HepG2 (cell line): ENCODE results near the gene MAP2K1. TPM values are rescaled to one million over a fixed set of nuclear protein-coding genes. Genes with fewer than 3 reads are reported as not detected.

Experiments used
- ATAC-seq: fragments of 200-7000 bp; cut with Tn5 transposase; 3 replicates; pipeline ENCODE4 v1.9.1; 2020; ENCODE audit warnings: mild to moderate bottlenecking, moderate library complexity
- BruUV-seq: library from RNA; stranded (reverse); fragments of 400-500 nt; replicated peaks from 2 replicates; lab custom pipeline; 2021; lab: Mats Ljungman, UMichigan
- CTCF ChIA-PET: fragments of 300-600 bp; formaldehyde crosslinking; extraction: SDS; loops from one replicate; lab custom pipeline; 2021; ENCODE audit warnings: low total read pairs, inconsistent platforms, low intra/inter-chr PET ratio; lab: Yijun Ruan, JAX
- POLR2A ChIA-PET: fragments of 350-600 bp; sonication (Branson Sonifier 250); formaldehyde crosslinking; loops from one replicate; lab custom pipeline; 2020; ENCODE audit warnings: antibody characterized with exemption, inconsistent platforms; lab: Yijun Ruan, JAX
- DNase-seq: peaks from one replicate; pipeline ENCODE4 v3.0.0-alpha.2; 2015; ENCODE audit warnings: low spot score
- FAIRE-seq: peaks from 3 replicates; lab custom pipeline; 2011; peaks lifted over from hg19 to GRCh38; lab: Jason Lieb, UNC
- H2AFZ ChIP-seq: one replicate; pipeline ENCODE4 v1.6.1; 2011; ENCODE audit warnings: low read length, inconsistent platforms
- H3K27ac ChIP-seq: fragments of 300-600 bp; 3 replicates; pipeline ENCODE4 v1.8.0; 2011; ENCODE audit warnings: mixed run types, mild to moderate bottlenecking, mixed read lengths, low read length, inconsistent platforms; ENCODE audit not compliant: insufficient read depth; ENCODE audit errors: extremely low read length
- H3K27me3 ChIP-seq, 2 experiments: fragments of 200-600 bp in 1 of 2; 2 replicates in 1 of 2; 3 replicates in 1 of 2; pipeline versions ENCODE4 v1.6.0 to v1.8.0; 2011; ENCODE audit warnings: low read length in 2 of 2, mild to moderate bottlenecking in 2 of 2, moderate library complexity in 2 of 2, inconsistent platforms in 1 of 2; ENCODE audit not compliant: insufficient read depth in 2 of 2, control insufficient read depth in 1 of 2
- H3K36me3 ChIP-seq, 2 experiments: fragments of 200-600 bp in 1 of 2; replicated peaks in 1 of 2; 2 replicates in 1 of 2; 3 replicates in 1 of 2; pipeline versions ENCODE4 v1.5.1 to v1.8.0; 2011; ENCODE audit warnings: low read length in 2 of 2, inconsistent platforms in 1 of 2; ENCODE audit not compliant: insufficient read depth in 2 of 2, control insufficient read depth in 1 of 2
- H3K4me1 ChIP-seq: 2 replicates; pipeline ENCODE4 v1.5.1; 2012; ENCODE audit warnings: low read length, inconsistent platforms; ENCODE audit not compliant: insufficient read depth
- H3K4me2 ChIP-seq: 2 replicates; pipeline ENCODE4 v1.6.0; 2011; ENCODE audit warnings: low read depth, low read length, inconsistent platforms
- H3K4me3 ChIP-seq, 3 experiments: fragments of 200-600 bp in 1 of 3; sonication (generic), shearing (Covaris generic) in 1 of 3; replicated peaks in 1 of 3; 2 replicates each; pipeline ENCODE4 v1.5.1; 2011 to 2016; ENCODE audit warnings: low read length in 3 of 3, inconsistent platforms in 2 of 3, low read depth in 2 of 3, mild to moderate bottlenecking in 2 of 3, control low read depth in 1 of 3, mixed read lengths in 1 of 3; ENCODE audit not compliant: insufficient read depth in 1 of 3
- H3K79me2 ChIP-seq: one replicate; pipeline ENCODE4 v1.6.1; 2011; ENCODE audit warnings: low read length, inconsistent platforms; ENCODE audit not compliant: insufficient read depth
- H3K9ac ChIP-seq: 2 replicates; pipeline ENCODE4 v1.6.0; 2011; ENCODE audit warnings: mild to moderate bottlenecking, low read depth, low read length, inconsistent platforms; ENCODE audit not compliant: insufficient read depth
- H3K9me3 ChIP-seq: 2 replicates; pipeline ENCODE4 v1.5.1; 2012; ENCODE audit warnings: mild to moderate bottlenecking, low read length
- H4K20me1 ChIP-seq: 2 replicates; pipeline ENCODE4 v1.6.0; 2011; ENCODE audit warnings: inconsistent platforms, mild to moderate bottlenecking, low read length, moderate library complexity; ENCODE audit not compliant: insufficient read depth
- BORCS8-MEF2B ChIP-seq: sonication (generic); formaldehyde crosslinking; IDR thresholded peaks from 2 replicates; pipeline ENCODE4 v1.8.0; 2022; ENCODE audit warnings: mild to moderate bottlenecking, missing genetic modification reagents
- HDAC1 ChIP-seq: sonication (generic); formaldehyde crosslinking; IDR thresholded peaks from 2 replicates; pipeline ENCODE4 v1.5.1; 2020; ENCODE audit warnings: mild to moderate bottlenecking, missing genetic modification reagents
- JUNB ChIP-seq: sonication (generic); formaldehyde crosslinking; IDR thresholded peaks from 2 replicates; pipeline ENCODE4 v1.8.0; 2022; ENCODE audit warnings: missing genetic modification reagents, mild to moderate bottlenecking, borderline replicate concordance
- ONECUT2 ChIP-seq: sonication (generic); formaldehyde crosslinking; IDR thresholded peaks from 2 replicates; pipeline ENCODE4 v1.4.0; 2020; ENCODE audit warnings: missing genetic modification reagents
- PRMT3 ChIP-seq: sonication (generic); formaldehyde crosslinking; IDR thresholded peaks from 2 replicates; pipeline ENCODE4 v1.8.1; 2022; ENCODE audit warnings: low read depth, mild to moderate bottlenecking, moderate library complexity, missing genetic modification reagents, borderline replicate concordance
- ZFP91 ChIP-seq: sonication (generic); formaldehyde crosslinking; IDR thresholded peaks from 2 replicates; pipeline ENCODE4 v1.9.0; 2022; ENCODE audit warnings: missing genetic modification reagents, mild to moderate bottlenecking, borderline replicate concordance
- ZNF20 ChIP-seq: sonication (generic); formaldehyde crosslinking; IDR thresholded peaks from 2 replicates; pipeline ENCODE4 v1.4.0; 2020; ENCODE audit warnings: mild to moderate bottlenecking, moderate library complexity, missing genetic modification reagents
- ZNF280B ChIP-seq: sonication (generic); formaldehyde crosslinking; IDR thresholded peaks from 2 replicates; pipeline ENCODE4 v1.5.0; 2020; ENCODE audit warnings: missing genetic modification reagents, mild to moderate bottlenecking, borderline replicate concordance
- ZNF687 ChIP-seq: sonication (generic); formaldehyde crosslinking; IDR thresholded peaks from 2 replicates; pipeline ENCODE4 v1.5.1; 2020; ENCODE audit warnings: mild to moderate bottlenecking, missing genetic modification reagents, moderate library complexity
- ZNF770 ChIP-seq: sonication (generic); formaldehyde crosslinking; IDR thresholded peaks from 2 replicates; pipeline ENCODE4 v1.5.0; 2020; ENCODE audit warnings: mild to moderate bottlenecking, missing genetic modification reagents
- WGBS: methylation state at CpG from one replicate; pipeline ENCODE4 v1.1.6; 2017; ENCODE audit warnings: low lambda C conversion rate; 5-methylcytosine and 5-hydroxymethylcytosine counted together
- in situ Hi-C: cut with HindIII; loops from 2 replicates; pipeline ENCODE4 v1.10.0; 2017; ENCODE audit warnings: low pct_unique_long_range_greater_than_20kb; ENCODE audit not compliant: extremely low pct_ligation_motif_present
- intact Hi-C: fragments of 100-400 bp; cut with micrococcal nuclease; formaldehyde crosslinking; loops from one replicate; pipeline ENCODE4 v1.10.0; 2022; ENCODE audit not compliant: unreplicated experiment
- polyA plus RNA-seq, 8 experiments: library from polyadenylated mRNA; depleted of rRNA in 3 of 8; stranded (reverse) in 7 of 8; unstranded in 1 of 8; fragments of >200 nt; fragmentation: Illumina TruSeq in 4 of 8; extraction: Trizol in 4 of 8; gene quantifications; 2 replicates each; pipeline versions ENCODE4 v1.2.1 to v1.2.3, GENCODE V29; 2011 to 2016; ENCODE audit warnings: low read depth in 4 of 8, missing spikeins in 1 of 8, mixed read lengths in 1 of 8; ENCODE audit not compliant: insufficient read depth in 1 of 8
- total RNA-seq, 5 experiments: library from RNA; depleted of rRNA; stranded (reverse); fragments of >200 nt; fragmentation: Illumina TruSeq; extraction: Trizol; gene quantifications; 2 replicates each; pipeline ENCODE4 v1.2.3, GENCODE V29; 2016; ENCODE audit warnings: low read depth in 1 of 5

The MAP2K1 gene
- total and polyA plus RNA-seq, 2 of the 13 experiments (the other 11 are each of a cell fraction or from before 2014, with no cell fraction given) = 24.1 to 49.2 TPM

- TF ChIP-seq ZNF770 = no peak
- TF ChIP-seq PRMT3 (CRISPR knock-in tag) = 0 out of 2 replicates have a peak, but pooled peaks have one; percentile 73
Observed at GRCh38 chr15:66504563-66505429, 118.1 kb downstream of the MAP2K1 start, which contains the start of the genes RPL4 and ZWILCH (continued).

GRCh38 chr15:66505430-66505811, 118.7 kb downstream of the MAP2K1 start:
- WGBS = 2% methylated on average over 13 of the region's 13 CpGs
- no peak for ATAC-seq
- no peak for FAIRE-seq
- peaks cover 27% of the 10 kb centered on the region for H4K20me1 ChIP-seq
- peaks cover 4 to 28% of the 10 kb centered on the region in 2 experiments; a peak in 4 of 5 replicates for H3K36me3 ChIP-seq
- ChIA-PET POLR2A (interaction anchor here (0.6 to 1.4 kb wide), 22 partner anchors 8 to 1801 kb away, joined by 3 to 13 read pairs (median 4); partner anchors contain the start of genes LCTL, MAP2K1, RAB11A and SNAPC5), CTCF (no interaction called here)
- peaks cover 55% of the 10 kb centered on the region for H3K79me2 ChIP-seq
- H3K27me3 ChIP-seq = peaks cover 0 to 5% of the 10 kb centered on the region in 2 experiments; a peak in 1 of 5 replicates
- peak overlapping the region; percentile 16 for H2AFZ ChIP-seq
- peak overlapping the region; percentile 96 for H3K9ac ChIP-seq
- H3K4me2 ChIP-seq = peak overlapping the region; percentile 93
- intact Hi-C loops (loop anchor here (5.0 kb wide), 1 partner anchor 62 kb away; the partner anchor contains the start of gene LCTL), in situ Hi-C loops (no loop called here)
- BruUV-seq = TSS peak; percentile 86
- H3K27ac ChIP-seq = peak overlapping the region; percentile 89
- DNase-seq = no peak
- H3K4me1 ChIP-seq = peaks cover 47% of the 10 kb centered on the region
- no peaks in the 10 kb centered on the region for H3K9me3 ChIP-seq
- peak overlapping the region; percentile 69 to 100 (median 88) for H3K4me3 ChIP-seq
- TF ChIP-seq ZNF280B (CRISPR knock-in tag) = peak; percentile 56; the same call in 1 of the 2 replicates
- peak; percentile 60; the same call in 1 of the 2 replicates for TF ChIP-seq BORCS8-MEF2B (CRISPR knock-in tag)
- TF ChIP-seq HDAC1 (CRISPR knock-in tag) = peak; percentile 12; the same call in 1 of the 2 replicates
- peak; percentile 14; the same call in 1 of the 2 replicates for TF ChIP-seq ZNF687 (CRISPR knock-in tag)
- no peak for TF ChIP-seq ONECUT2 (CRISPR knock-in tag)
- TF ChIP-seq ZNF20 = no peak
- TF ChIP-seq JUNB (CRISPR knock-in tag) = no peak
- 0 out of 2 replicates have a peak, but pooled peaks have one; percentile 0 for TF ChIP-seq ZFP91 (CRISPR knock-in tag)
